Muscle layer of colon (tissue), 2 donors: ENCODE results near the gene JAZF1.
"Not testable (repeated sequence)": the region's sequence is repeated elsewhere in the genome, so short reads cannot be mapped to it uniquely, and the experiment has no call there.

Source experiments
- H3K27ac ChIP-seq: one replicate; pipeline ENCODE4 v1.7.0; 2013; ENCODE audit warnings: low read depth, mild to moderate bottlenecking, low read length, moderate library complexity
- H3K27me3 ChIP-seq, 2 donors: one replicate each; pipeline ENCODE4 v1.7.0; 2013; ENCODE audit warnings: low read length in 2 of 2, mild to moderate bottlenecking in 2 of 2; ENCODE audit not compliant: insufficient read depth in 2 of 2, control insufficient read depth in 1 of 2
- H3K36me3 ChIP-seq: one replicate; pipeline ENCODE4 v1.7.0; 2013; ENCODE audit warnings: mild to moderate bottlenecking, low read length; ENCODE audit not compliant: insufficient read depth
- H3K4me1 ChIP-seq: one replicate; pipeline ENCODE4 v1.7.0; 2013; ENCODE audit warnings: mild to moderate bottlenecking, low read length; ENCODE audit not compliant: insufficient read depth
- H3K4me3 ChIP-seq, 2 donors: one replicate each; pipeline ENCODE4 v1.7.0; 2013; ENCODE audit warnings: low read length in 2 of 2, low read depth in 1 of 2, mild to moderate bottlenecking in 1 of 2, moderate library complexity in 1 of 2
- H3K9ac ChIP-seq: one replicate; pipeline ENCODE4 v1.7.0; 2013; ENCODE audit warnings: low read length
- H3K9me3 ChIP-seq: one replicate; pipeline ENCODE4 v1.7.0; 2013; ENCODE audit warnings: mild to moderate bottlenecking, low read length
- donor health status: abdominal sarcoma.
- donor health status: Adenocarcinoma of cecum.

Gene JAZF1

DNA sequence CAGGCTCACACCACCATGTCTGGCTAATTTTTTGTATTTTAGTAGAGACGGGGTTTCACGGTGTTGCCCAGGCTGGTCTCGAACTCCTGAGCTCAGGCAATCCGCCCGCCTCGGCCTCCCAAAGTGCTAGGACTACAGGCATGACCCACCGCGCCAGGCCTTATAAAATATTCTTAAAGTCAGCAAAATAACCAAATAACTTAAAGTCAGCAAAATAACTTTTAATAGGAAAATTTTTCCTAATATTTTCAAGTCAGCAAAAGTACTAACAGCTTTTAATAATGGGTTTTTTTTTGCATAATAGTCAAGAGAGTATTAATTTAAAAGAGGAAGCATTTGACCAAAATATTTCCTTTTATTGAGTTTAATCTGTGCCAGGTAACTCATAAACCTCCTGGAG lies 258.2 kb downstream of the JAZF1 start:
- not testable (repeated sequence) for H3K27ac ChIP-seq, H3K4me3 ChIP-seq, H3K9ac ChIP-seq, H3K27me3 ChIP-seq, H3K36me3 ChIP-seq, H3K9me3 ChIP-seq
- peaks cover 46% of the 10 kb centered on the region for H3K4me1 ChIP-seq

- no peak overlapping the region for H3K9ac ChIP-seq
- H3K9me3 ChIP-seq: no peaks in the 10 kb centered on the region
- H3K4me1 ChIP-seq: peaks cover 56% of the 10 kb centered on the region
- H3K4me3 ChIP-seq: no peak overlapping the region
- no peaks in the 10 kb centered on the region for H3K27me3 ChIP-seq
- no peaks in the 10 kb centered on the region for H3K36me3 ChIP-seq
- H3K27ac ChIP-seq: no peak overlapping the region
These were observed 259.3 kb downstream of the JAZF1 start for GRCh38 chr7:27921081-27921836.

GRCh38 chr7:27920281-27920946 lies 260.2 kb downstream of the JAZF1 start:
- Histone ChIP-seq H3K4me3 (no peak overlapping the region), H3K27ac (no peak overlapping the region)

DNA sequence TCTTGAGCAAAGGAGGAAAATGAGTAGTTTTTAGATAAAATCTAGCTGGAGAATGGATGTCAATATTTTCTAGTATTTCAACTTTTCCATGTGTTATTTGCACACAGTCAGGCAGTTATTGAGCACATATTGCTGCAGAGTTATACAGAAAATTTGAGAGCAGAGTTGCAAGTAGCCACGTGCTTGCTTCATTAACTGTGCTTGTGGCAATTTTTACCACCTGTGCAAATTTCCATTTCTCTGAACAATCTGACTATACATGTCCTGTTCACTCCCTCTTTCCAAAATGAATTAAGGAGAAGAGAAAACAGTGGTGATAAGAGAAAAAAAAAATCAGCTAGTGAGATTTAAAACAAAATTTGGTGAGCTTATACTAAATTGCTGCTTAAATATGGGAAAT lies 262.1 kb downstream of the JAZF1 start:
- peaks cover 65% of the 10 kb centered on the region for H3K4me1 ChIP-seq

More at GRCh38 chr7:27920281-27920946, 260.2 kb downstream of the JAZF1 start:
- no peaks in the 10 kb centered on the region for H3K27me3 ChIP-seq
- no peaks in the 10 kb centered on the region for H3K36me3 ChIP-seq
- H3K9ac ChIP-seq: no peak overlapping the region
- H3K4me1 ChIP-seq: peaks cover 56% of the 10 kb centered on the region
- H3K9me3 ChIP-seq: no peaks in the 10 kb centered on the region

GRCh38 chr7:27917774-27918314 lies 262.8 kb downstream of the JAZF1 start:
- H3K27me3 ChIP-seq: no peaks in the 10 kb centered on the region
- no peaks in the 10 kb centered on the region for H3K9me3 ChIP-seq
- peak overlapping the region; percentile 50 for H3K27ac ChIP-seq
- no peak overlapping the region for H3K4me3 ChIP-seq
- peaks cover 59% of the 10 kb centered on the region for H3K4me1 ChIP-seq
- no peak overlapping the region for H3K9ac ChIP-seq
- no peaks in the 10 kb centered on the region for H3K36me3 ChIP-seq

More for the DNA sequence above, 262.1 kb downstream of the JAZF1 start:
- Histone ChIP-seq H3K9ac (no peak overlapping the region), H3K9me3 (no peaks in the 10 kb centered on the region), H3K4me3 (no peak overlapping the region), H3K36me3 (no peaks in the 10 kb centered on the region), H3K27me3 (no peaks in the 10 kb centered on the region), H3K27ac (no peak overlapping the region)

DNA sequence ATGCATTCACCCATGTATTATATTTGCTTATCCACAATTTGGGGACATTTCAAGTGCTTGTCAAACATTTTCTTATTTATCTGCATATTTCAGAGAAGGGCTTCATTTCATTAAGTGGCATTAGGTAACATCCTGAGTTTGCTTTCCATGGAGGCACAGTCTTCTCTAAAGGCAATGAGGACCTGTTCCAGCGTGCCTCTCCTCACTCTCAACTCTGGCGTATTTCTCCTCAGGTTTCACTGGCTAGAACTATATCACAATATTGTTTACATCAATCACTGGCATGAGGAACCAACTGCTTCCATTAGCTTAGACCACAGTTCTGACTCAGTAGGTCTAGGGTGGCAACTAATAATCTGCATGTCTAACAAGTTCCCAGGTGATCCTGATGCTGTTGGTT lies 263.5 kb downstream of the JAZF1 start:
- Histone ChIP-seq H3K36me3 (no peaks in the 10 kb centered on the region), H3K4me3 (no peak overlapping the region), H3K27me3 (no peaks in the 10 kb centered on the region), H3K27ac (peak overlapping the region; percentile 50), H3K9me3 (no peaks in the 10 kb centered on the region), H3K9ac (no peak overlapping the region), H3K4me1 (peaks cover 54% of the 10 kb centered on the region)

DNA sequence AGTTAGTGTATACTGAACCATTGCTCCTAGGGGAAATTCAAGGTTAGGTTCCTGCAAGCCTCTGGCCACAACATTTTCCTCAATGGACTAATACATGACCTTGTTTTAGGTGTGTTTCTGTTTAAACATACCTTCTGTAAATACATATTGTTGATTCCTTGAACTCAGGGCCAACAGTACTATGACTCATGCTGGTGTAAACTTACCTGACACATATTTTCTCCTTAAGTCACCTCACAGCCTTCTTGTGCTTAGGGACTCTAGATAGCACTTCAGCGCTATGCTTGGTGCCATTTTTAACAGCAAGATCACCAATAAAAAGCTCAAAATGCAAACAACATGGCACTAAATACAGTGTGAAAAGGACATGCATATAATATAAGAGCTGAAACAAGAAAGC lies 264.2 kb downstream of the JAZF1 start:
- no peak overlapping the region for H3K27ac ChIP-seq
- no peaks in the 10 kb centered on the region for H3K27me3 ChIP-seq
- no peak overlapping the region for H3K4me3 ChIP-seq
- H3K4me1 ChIP-seq: peaks cover 50% of the 10 kb centered on the region
- H3K9ac ChIP-seq: no peak overlapping the region
- H3K9me3 ChIP-seq: no peaks in the 10 kb centered on the region
- H3K36me3 ChIP-seq: no peaks in the 10 kb centered on the region

DNA sequence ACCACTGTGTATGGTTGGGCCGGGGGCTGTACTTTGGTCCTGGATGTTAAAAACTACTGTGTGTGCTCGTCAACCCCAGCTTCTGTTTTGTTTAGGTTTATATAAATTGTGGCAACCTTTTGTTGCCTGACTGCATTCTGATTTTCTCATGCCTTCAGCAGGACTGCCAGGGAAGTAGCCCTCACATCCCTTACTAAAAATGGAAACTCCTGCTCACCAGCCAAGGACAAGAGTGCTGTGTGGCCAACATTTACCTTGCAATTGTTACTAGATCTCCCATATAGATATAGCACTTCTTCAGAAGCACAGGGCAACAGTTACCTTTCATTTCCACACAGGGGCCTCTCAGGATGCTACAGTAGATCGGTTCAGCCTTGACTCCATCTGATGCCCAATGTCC lies 266.2 kb downstream of the JAZF1 start:
- Histone ChIP-seq H3K27ac (no peak overlapping the region), H3K9ac (no peak overlapping the region)

GRCh38 chr7:27912751-27913150 lies 267.8 kb downstream of the JAZF1 start:
- H3K4me3 ChIP-seq: no peak overlapping the region
- no peak overlapping the region for H3K27ac ChIP-seq
- H3K9me3 ChIP-seq: no peaks in the 10 kb centered on the region
- H3K36me3 ChIP-seq: no peaks in the 10 kb centered on the region
- no peak overlapping the region for H3K9ac ChIP-seq
- H3K27me3 ChIP-seq: no peaks in the 10 kb centered on the region
- H3K4me1 ChIP-seq: peaks cover 27% of the 10 kb centered on the region

More for the DNA sequence above, 266.2 kb downstream of the JAZF1 start:
- Histone ChIP-seq H3K36me3 (no peaks in the 10 kb centered on the region), H3K4me1 (peaks cover 32% of the 10 kb centered on the region), H3K9me3 (no peaks in the 10 kb centered on the region), H3K27me3 (no peaks in the 10 kb centered on the region), H3K4me3 (no peak overlapping the region)

- Histone ChIP-seq H3K27me3 (no peaks in the 10 kb centered on the region), H3K9ac (no peak overlapping the region), H3K4me1 (peaks cover 22% of the 10 kb centered on the region), H3K4me3 (no peak overlapping the region), H3K36me3 (no peaks in the 10 kb centered on the region), H3K9me3 (no peaks in the 10 kb centered on the region), H3K27ac (no peak overlapping the region)
These were observed 268.7 kb downstream of the JAZF1 start for GRCh38 chr7:27911920-27912319.

- Histone ChIP-seq H3K9ac (no peak overlapping the region), H3K27me3 (no peaks in the 10 kb centered on the region), H3K36me3 (no peaks in the 10 kb centered on the region), H3K27ac (no peak overlapping the region), H3K4me1 (peaks cover 26% of the 10 kb centered on the region), H3K4me3 (no peak overlapping the region), H3K9me3 (no peaks in the 10 kb centered on the region)
These were observed 270.3 kb downstream of the JAZF1 start for GRCh38 chr7:27910326-27910725.
